ENCODE measurements around the gene FOXQ1.

FOXQ1 gene

GRCh38 chr6:1279065-1279464 lies 32.8 kb upstream of the FOXQ1 start:
- H3K36me3 ChIP-seq (ENCODE audit: control insufficient read depth, insufficient read depth, low read length): no peaks in the 10 kb centered on the region
- no peaks in the 10 kb centered on the region for H3K9me3 ChIP-seq (ENCODE audit: control insufficient read depth, low read length)
- no peaks in the 10 kb centered on the region for H3K4me1 ChIP-seq (ENCODE audit: control insufficient read depth, insufficient read depth, low read length)
- no peak overlapping the region for H3K9ac ChIP-seq (ENCODE audit: low read length)
- H3K27me3 ChIP-seq (ENCODE audit: control insufficient read depth, insufficient read depth, low read length): no peaks in the 10 kb centered on the region
- no peak overlapping the region for H3K4me3 ChIP-seq (ENCODE audit: low read length)

- H3K27me3 ChIP-seq (ENCODE audit: control insufficient read depth, insufficient read depth, low read length): no peaks in the 10 kb centered on the region
Measured at GRCh38 chr6:1280666-1281300, 31.1 kb upstream of the FOXQ1 start.

GRCh38 chr6:1281746-1282145 lies 30.2 kb upstream of the FOXQ1 start:
- no peaks in the 10 kb centered on the region for H3K9me3 ChIP-seq (ENCODE audit: control insufficient read depth, low read length)
- H3K27me3 ChIP-seq (ENCODE audit: control insufficient read depth, insufficient read depth, low read length): no peaks in the 10 kb centered on the region
- no peak overlapping the region for H3K4me3 ChIP-seq (ENCODE audit: low read length)
- no peak overlapping the region for H3K9ac ChIP-seq (ENCODE audit: low read length)
- no peaks in the 10 kb centered on the region for H3K4me1 ChIP-seq (ENCODE audit: control insufficient read depth, insufficient read depth, low read length)
- no peaks in the 10 kb centered on the region for H3K36me3 ChIP-seq (ENCODE audit: control insufficient read depth, insufficient read depth, low read length)

More at GRCh38 chr6:1280666-1281300, 31.1 kb upstream of the FOXQ1 start:
- no peak overlapping the region for H3K4me3 ChIP-seq (ENCODE audit: low read length)
- H3K9me3 ChIP-seq (ENCODE audit: control insufficient read depth, low read length): no peaks in the 10 kb centered on the region
- H3K4me1 ChIP-seq (ENCODE audit: control insufficient read depth, insufficient read depth, low read length): no peaks in the 10 kb centered on the region
- no peaks in the 10 kb centered on the region for H3K36me3 ChIP-seq (ENCODE audit: control insufficient read depth, insufficient read depth, low read length)
- no peak overlapping the region for H3K9ac ChIP-seq (ENCODE audit: low read length)

- Histone ChIP-seq H3K9ac (ENCODE audit: low read length) (no peak overlapping the region), H3K4me3 (ENCODE audit: low read length) (no peak overlapping the region), H3K27me3 (ENCODE audit: control insufficient read depth, insufficient read depth, low read length) (no peaks in the 10 kb centered on the region), H3K4me1 (ENCODE audit: control insufficient read depth, insufficient read depth, low read length) (peaks cover 7% of the 10 kb centered on the region), H3K9me3 (ENCODE audit: control insufficient read depth, low read length) (no peaks in the 10 kb centered on the region), H3K36me3 (ENCODE audit: control insufficient read depth, insufficient read depth, low read length) (no peaks in the 10 kb centered on the region)
Measured at GRCh38 chr6:1283501-1283900, 28.4 kb upstream of the FOXQ1 start.

GRCh38 chr6:1285556-1285955 lies 26.3 kb upstream of the FOXQ1 start:
- H3K27me3 ChIP-seq (ENCODE audit: control insufficient read depth, insufficient read depth, low read length): no peaks in the 10 kb centered on the region
- H3K36me3 ChIP-seq (ENCODE audit: control insufficient read depth, insufficient read depth, low read length): no peaks in the 10 kb centered on the region
- no peak overlapping the region for H3K9ac ChIP-seq (ENCODE audit: low read length)
- no peaks in the 10 kb centered on the region for H3K9me3 ChIP-seq (ENCODE audit: control insufficient read depth, low read length)
- H3K4me1 ChIP-seq (ENCODE audit: control insufficient read depth, insufficient read depth, low read length): peaks cover 8% of the 10 kb centered on the region
- H3K4me3 ChIP-seq (ENCODE audit: low read length): no peak overlapping the region

GRCh38 chr6:1285956-1286355 lies 25.9 kb upstream of the FOXQ1 start:
- Histone ChIP-seq H3K4me1 (ENCODE audit: control insufficient read depth, insufficient read depth, low read length) (peaks cover 11% of the 10 kb centered on the region), H3K36me3 (ENCODE audit: control insufficient read depth, insufficient read depth, low read length) (no peaks in the 10 kb centered on the region), H3K27me3 (ENCODE audit: control insufficient read depth, insufficient read depth, low read length) (no peaks in the 10 kb centered on the region), H3K4me3 (ENCODE audit: low read length) (no peak overlapping the region), H3K9me3 (ENCODE audit: control insufficient read depth, low read length) (no peaks in the 10 kb centered on the region), H3K9ac (ENCODE audit: low read length) (no peak overlapping the region)

GRCh38 chr6:1287103-1287591 lies 24.8 kb upstream of the FOXQ1 start:
- Histone ChIP-seq H3K4me1 (ENCODE audit: control insufficient read depth, insufficient read depth, low read length) (peaks cover 11% of the 10 kb centered on the region), H3K4me3 (ENCODE audit: low read length) (no peak overlapping the region), H3K9me3 (ENCODE audit: control insufficient read depth, low read length) (no peaks in the 10 kb centered on the region), H3K27me3 (ENCODE audit: control insufficient read depth, insufficient read depth, low read length) (no peaks in the 10 kb centered on the region), H3K36me3 (ENCODE audit: control insufficient read depth, insufficient read depth, low read length) (no peaks in the 10 kb centered on the region), H3K9ac (ENCODE audit: low read length) (no peak overlapping the region)

- Histone ChIP-seq H3K4me3 (ENCODE audit: low read length) (no peak overlapping the region), H3K4me1 (ENCODE audit: control insufficient read depth, insufficient read depth, low read length) (peaks cover 11% of the 10 kb centered on the region), H3K36me3 (ENCODE audit: control insufficient read depth, insufficient read depth, low read length) (no peaks in the 10 kb centered on the region), H3K9me3 (ENCODE audit: control insufficient read depth, low read length) (no peaks in the 10 kb centered on the region), H3K27me3 (ENCODE audit: control insufficient read depth, insufficient read depth, low read length) (no peaks in the 10 kb centered on the region), H3K9ac (ENCODE audit: low read length) (no peak overlapping the region)
Measured at GRCh38 chr6:1290086-1290485, 21.8 kb upstream of the FOXQ1 start.

GRCh38 chr6:1290805-1291204 lies 21.1 kb upstream of the FOXQ1 start:
- no peak overlapping the region for H3K9ac ChIP-seq (ENCODE audit: low read length)
- H3K9me3 ChIP-seq (ENCODE audit: control insufficient read depth, low read length): no peaks in the 10 kb centered on the region
- H3K36me3 ChIP-seq (ENCODE audit: control insufficient read depth, insufficient read depth, low read length): no peaks in the 10 kb centered on the region
- H3K4me1 ChIP-seq (ENCODE audit: control insufficient read depth, insufficient read depth, low read length): peaks cover 14% of the 10 kb centered on the region
- no peak overlapping the region for H3K4me3 ChIP-seq (ENCODE audit: low read length)
- no peaks in the 10 kb centered on the region for H3K27me3 ChIP-seq (ENCODE audit: control insufficient read depth, insufficient read depth, low read length)

GRCh38 chr6:1291381-1291780 lies 20.5 kb upstream of the FOXQ1 start:
- Histone ChIP-seq H3K9me3 (ENCODE audit: control insufficient read depth, low read length) (no peaks in the 10 kb centered on the region), H3K36me3 (ENCODE audit: control insufficient read depth, insufficient read depth, low read length) (no peaks in the 10 kb centered on the region), H3K4me3 (ENCODE audit: low read length) (no peak overlapping the region), H3K9ac (ENCODE audit: low read length) (no peak overlapping the region), H3K4me1 (ENCODE audit: control insufficient read depth, insufficient read depth, low read length) (peaks cover 19% of the 10 kb centered on the region), H3K27me3 (ENCODE audit: control insufficient read depth, insufficient read depth, low read length) (no peaks in the 10 kb centered on the region)

- Histone ChIP-seq H3K4me1 (ENCODE audit: control insufficient read depth, insufficient read depth, low read length) (peaks cover 12% of the 10 kb centered on the region), H3K9me3 (ENCODE audit: control insufficient read depth, low read length) (no peaks in the 10 kb centered on the region), H3K27me3 (ENCODE audit: control insufficient read depth, insufficient read depth, low read length) (no peaks in the 10 kb centered on the region), H3K4me3 (ENCODE audit: low read length) (no peak overlapping the region), H3K9ac (ENCODE audit: low read length) (no peak overlapping the region), H3K36me3 (ENCODE audit: control insufficient read depth, insufficient read depth, low read length) (no peaks in the 10 kb centered on the region)
Measured at GRCh38 chr6:1295420-1295819, 16.5 kb upstream of the FOXQ1 start.

GRCh38 chr6:1296079-1296478 lies 15.8 kb upstream of the FOXQ1 start:
- Histone ChIP-seq H3K27me3 (ENCODE audit: control insufficient read depth, insufficient read depth, low read length) (no peaks in the 10 kb centered on the region), H3K9ac (ENCODE audit: low read length) (no peak overlapping the region), H3K4me3 (ENCODE audit: low read length) (no peak overlapping the region), H3K9me3 (ENCODE audit: control insufficient read depth, low read length) (no peaks in the 10 kb centered on the region), H3K36me3 (ENCODE audit: control insufficient read depth, insufficient read depth, low read length) (no peaks in the 10 kb centered on the region), H3K4me1 (ENCODE audit: control insufficient read depth, insufficient read depth, low read length) (peaks cover 8% of the 10 kb centered on the region)

GRCh38 chr6:1296542-1296941 lies 15.4 kb upstream of the FOXQ1 start:
- peaks cover 8% of the 10 kb centered on the region for H3K4me1 ChIP-seq (ENCODE audit: control insufficient read depth, insufficient read depth, low read length)
- no peaks in the 10 kb centered on the region for H3K9me3 ChIP-seq (ENCODE audit: control insufficient read depth, low read length)
- H3K4me3 ChIP-seq (ENCODE audit: low read length): no peak overlapping the region
- H3K36me3 ChIP-seq (ENCODE audit: control insufficient read depth, insufficient read depth, low read length): no peaks in the 10 kb centered on the region
- H3K27me3 ChIP-seq (ENCODE audit: control insufficient read depth, insufficient read depth, low read length): no peaks in the 10 kb centered on the region
- H3K9ac ChIP-seq (ENCODE audit: low read length): no peak overlapping the region

Measured in mucosa of stomach (tissue), 1 donor.